SK-N-SH treated with all-trans-retinoic acid at 6 μM for 48 hours (cell line): ENCODE results near the gene ANKFN1.

ENCODE experiments used
- ATAC-seq: fragments of 200-7000 bp; cut with Tn5 transposase; 3 replicates; pipeline ENCODE4 v1.9.1; 2020; ENCODE audit warnings: mild to moderate bottlenecking, moderate library complexity
- ARNTL ChIP-seq: fragments of 450-650 bp; formaldehyde crosslinking; IDR thresholded peaks from 2 replicates; pipeline ENCODE4 v1.5.0; 2020; ENCODE audit warnings: low read depth, mild to moderate bottlenecking, moderate library complexity, borderline replicate concordance
- BACH2 ChIP-seq: fragments of 250-450 bp; sonication (Bioruptor Pico); IDR thresholded peaks from 2 replicates; pipeline ENCODE4 v1.9.0; 2021; ENCODE audit warnings: mild to moderate bottlenecking, borderline replicate concordance
- CREB5 ChIP-seq: fragments of 250-450 bp; sonication (Bioruptor Pico); IDR thresholded peaks from 2 replicates; pipeline ENCODE4 v1.5.1; 2020; ENCODE audit warnings: low read depth, mild to moderate bottlenecking, moderate library complexity
- CSDC2 ChIP-seq: fragments of 250-450 bp; sonication (Bioruptor Pico); IDR thresholded peaks from 2 replicates; pipeline ENCODE4 v1.5.0; 2020; ENCODE audit warnings: mild to moderate bottlenecking, moderate library complexity
- ESRRG ChIP-seq: fragments of 250-450 bp; sonication (Bioruptor Pico); IDR thresholded peaks from 2 replicates; pipeline ENCODE4 v1.6.1; 2021; ENCODE audit warnings: mild to moderate bottlenecking
- GLIS3 ChIP-seq: fragments of 250-450 bp; sonication (Bioruptor Pico); IDR thresholded peaks from 2 replicates; pipeline ENCODE4 v1.5.0; 2020; ENCODE audit warnings: mild to moderate bottlenecking, moderate library complexity
- ISL1 ChIP-seq: fragments of 250-450 bp; sonication (Bioruptor Pico); IDR thresholded peaks from 2 replicates; pipeline ENCODE4 v2.1.2; 2022; ENCODE audit warnings: mild to moderate bottlenecking, moderate library complexity
- OSR1 ChIP-seq: fragments of 250-450 bp; sonication (Bioruptor Pico); IDR thresholded peaks from 2 replicates; pipeline ENCODE4 v1.8.0; 2022; ENCODE audit warnings: moderate library complexity, mild to moderate bottlenecking, inconsistent platforms
- PATZ1 ChIP-seq: fragments of 250-450 bp; sonication (Bioruptor Pico); IDR thresholded peaks from 2 replicates; pipeline ENCODE4 v1.8.0; 2020; ENCODE audit warnings: mild to moderate bottlenecking, moderate library complexity, borderline replicate concordance
- POU6F1 ChIP-seq: fragments of 250-450 bp; sonication (Bioruptor Pico); IDR thresholded peaks from 2 replicates; pipeline ENCODE4 v1.8.0; 2021; ENCODE audit warnings: low read depth, mild to moderate bottlenecking, moderate library complexity, borderline replicate concordance
- PPARA ChIP-seq: fragments of 250-450 bp; sonication (Bioruptor Pico); IDR thresholded peaks from 2 replicates; pipeline ENCODE4 v1.5.0; 2020; ENCODE audit warnings: mild to moderate bottlenecking, borderline replicate concordance
- RARB ChIP-seq: fragments of 250-450 bp; sonication (Bioruptor Pico); IDR thresholded peaks from 2 replicates; pipeline ENCODE4 v1.8.0; 2021; ENCODE audit warnings: mild to moderate bottlenecking, moderate library complexity
- TCF4 ChIP-seq: fragments of 250-450 bp; sonication (Bioruptor Pico); IDR thresholded peaks from 2 replicates; pipeline ENCODE4 v1.8.0; 2021; ENCODE audit warnings: mild to moderate bottlenecking, moderate library complexity, borderline replicate concordance
- TOX ChIP-seq: fragments of 250-450 bp; sonication (Bioruptor Pico); IDR thresholded peaks from 2 replicates; pipeline ENCODE4 v1.8.0; 2021; ENCODE audit warnings: mild to moderate bottlenecking, moderate library complexity, borderline replicate concordance
- TSHZ2 ChIP-seq: fragments of 250-450 bp; sonication (Bioruptor Pico); IDR thresholded peaks from 2 replicates; pipeline ENCODE4 v1.5.0; 2020; ENCODE audit warnings: mild to moderate bottlenecking, moderate library complexity
- ZC3H10 ChIP-seq: fragments of 250-450 bp; sonication (Bioruptor Pico); IDR thresholded peaks from 2 replicates; pipeline ENCODE4 v1.5.1; 2021; ENCODE audit warnings: mild to moderate bottlenecking, moderate library complexity
- ZFP3 ChIP-seq: fragments of 250-450 bp; sonication (Bioruptor Pico); IDR thresholded peaks from 2 replicates; pipeline ENCODE4 v1.5.0; 2020; ENCODE audit warnings: mild to moderate bottlenecking, moderate library complexity
- ZFP30 ChIP-seq: fragments of 450-650 bp; formaldehyde crosslinking; IDR thresholded peaks from 2 replicates; pipeline ENCODE4 v1.5.0; 2022; ENCODE audit warnings: mild to moderate bottlenecking, moderate library complexity
- ZNF565 ChIP-seq: fragments of 450-650 bp; formaldehyde crosslinking; conservative IDR thresholded peaks from 2 replicates; pipeline ENCODE4 v1.5.0; 2020; ENCODE audit warnings: low read depth, mild to moderate bottlenecking, moderate library complexity
- ZNF70 ChIP-seq: fragments of 450-650 bp; formaldehyde crosslinking; IDR thresholded peaks from 2 replicates; pipeline ENCODE4 v1.5.0; 2020; ENCODE audit warnings: mild to moderate bottlenecking, moderate library complexity
- ZNF8 ChIP-seq: fragments of 450-650 bp; formaldehyde crosslinking; IDR thresholded peaks from 2 replicates; pipeline ENCODE4 v1.5.0; 2020; ENCODE audit warnings: mild to moderate bottlenecking, moderate library complexity

Gene ANKFN1

GRCh38 chr17:56150649-56151048 lies 2.6 kb upstream of the ANKFN1 start:
- TF ChIP-seq BACH2 (CRISPR knock-in tag) (no peak), ZFP30 (no peak), GLIS3 (CRISPR knock-in tag) (no peak), ARNTL (CRISPR knock-in tag) (no peak), PATZ1 (CRISPR knock-in tag) (no peak), ZNF70 (CRISPR knock-in tag) (no peak), ISL1 (CRISPR knock-in tag) (no peak), ESRRG (no peak), TSHZ2 (no peak), ZNF565 (CRISPR knock-in tag) (no peak), ZC3H10 (CRISPR knock-in tag) (no peak), ZNF8 (CRISPR knock-in tag) (no peak), CREB5 (CRISPR knock-in tag) (no peak), PPARA (CRISPR knock-in tag) (no peak), TOX (CRISPR knock-in tag) (no peak), CSDC2 (CRISPR knock-in tag) (no peak), OSR1 (CRISPR knock-in tag) (no peak), RARB (CRISPR knock-in tag) (no peak), ZFP3 (no peak), POU6F1 (CRISPR knock-in tag) (no peak)
- ATAC-seq, result no peak

- ATAC-seq, result no peak
- no peak for TF ChIP-seq PPARA (CRISPR knock-in tag)
- TF ChIP-seq RARB (CRISPR knock-in tag), result no peak
- TF ChIP-seq ZNF8 (CRISPR knock-in tag), result no peak
- TF ChIP-seq ZFP3, result no peak
- TF ChIP-seq ZFP30, result no peak
- TF ChIP-seq ZC3H10 (CRISPR knock-in tag), result no peak
- no peak for TF ChIP-seq OSR1 (CRISPR knock-in tag)
Observed at GRCh38 chr17:56157845-56158244, 4.6 kb downstream of the ANKFN1 start.

- TF ChIP-seq ZNF8 (CRISPR knock-in tag) (no peak), TOX (CRISPR knock-in tag) (no peak), POU6F1 (CRISPR knock-in tag) (no peak), CREB5 (CRISPR knock-in tag) (no peak), RARB (CRISPR knock-in tag) (no peak), TCF4 (CRISPR knock-in tag) (no peak), ARNTL (CRISPR knock-in tag) (no peak), TSHZ2 (no peak)
- no peak for ATAC-seq
Observed at GRCh38 chr17:56158344-56158743, 5.1 kb downstream of the ANKFN1 start.
